ENCODE data around the gene ERBIN.

DNA sequence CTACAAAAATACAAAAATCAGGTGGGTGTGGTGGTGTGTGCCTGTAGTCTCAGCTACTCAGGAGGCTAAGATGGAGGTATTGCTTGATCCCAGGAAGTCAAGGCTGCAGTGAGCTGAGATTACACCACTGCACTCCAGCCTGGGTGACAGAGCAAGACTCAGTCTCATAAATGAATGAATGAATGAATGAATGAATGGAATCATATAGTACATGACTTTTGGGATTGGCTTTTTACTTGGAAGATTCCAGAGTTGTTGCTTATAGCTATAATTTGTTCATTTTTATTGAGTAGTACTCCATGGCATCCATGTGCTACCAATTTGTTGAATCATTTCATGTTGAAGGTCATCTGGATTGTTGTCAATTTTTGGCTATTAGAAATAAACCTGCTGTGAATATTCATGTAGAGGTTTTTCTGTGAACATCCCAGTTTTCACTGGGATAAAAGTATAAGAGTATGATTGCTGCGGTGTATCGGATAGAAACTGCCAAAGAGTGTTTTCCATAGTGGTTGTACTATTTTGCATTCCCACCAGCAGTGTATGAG, 19.9 kb downstream of the ERBIN start:
- TF ChIP-seq, protein P1, sequence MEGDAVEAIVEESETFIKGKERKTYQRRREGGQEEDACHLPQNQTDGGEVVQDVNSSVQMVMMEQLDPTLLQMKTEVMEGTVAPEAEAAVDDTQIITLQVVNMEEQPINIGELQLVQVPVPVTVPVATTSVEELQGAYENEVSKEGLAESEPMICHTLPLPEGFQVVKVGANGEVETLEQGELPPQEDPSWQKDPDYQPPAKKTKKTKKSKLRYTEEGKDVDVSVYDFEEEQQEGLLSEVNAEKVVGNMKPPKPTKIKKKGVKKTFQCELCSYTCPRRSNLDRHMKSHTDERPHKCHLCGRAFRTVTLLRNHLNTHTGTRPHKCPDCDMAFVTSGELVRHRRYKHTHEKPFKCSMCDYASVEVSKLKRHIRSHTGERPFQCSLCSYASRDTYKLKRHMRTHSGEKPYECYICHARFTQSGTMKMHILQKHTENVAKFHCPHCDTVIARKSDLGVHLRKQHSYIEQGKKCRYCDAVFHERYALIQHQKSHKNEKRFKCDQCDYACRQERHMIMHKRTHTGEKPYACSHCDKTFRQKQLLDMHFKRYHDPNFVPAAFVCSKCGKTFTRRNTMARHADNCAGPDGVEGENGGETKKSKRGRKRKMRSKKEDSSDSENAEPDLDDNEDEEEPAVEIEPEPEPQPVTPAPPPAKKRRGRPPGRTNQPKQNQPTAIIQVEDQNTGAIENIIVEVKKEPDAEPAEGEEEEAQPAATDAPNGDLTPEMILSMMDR (conservative IDR thresholded peaks at IDR 0.05; ENCODE audit: low read depth, low read length): no peak
- no peak for TF ChIP-seq EZH2phosphoT487 (IDR thresholded peaks at IDR 0.05; ENCODE audit: borderline replicate concordance, low read length)

All from PC-3 (cell line).